Panc1 (cell line): ENCODE data around the gene ESF1. TPM values are rescaled to one million over a fixed set of nuclear protein-coding genes. Genes with fewer than 3 reads are reported as not detected.

Experiments
- ATAC-seq: fragments of 200-7000 bp; cut with Tn5 transposase; 2 replicates; pipeline ENCODE4 v1.9.1; 2020; ENCODE audit warnings: mild to moderate bottlenecking, moderate library complexity
- BruUV-seq: library from RNA; stranded (reverse); fragments of 400-500 nt; replicated peaks from 2 replicates; lab custom pipeline; 2021; lab: Mats Ljungman, UMichigan
- CTCF ChIA-PET: fragments of 300-600 bp; sonication (Branson Sonifier 250); formaldehyde crosslinking; loops from one replicate; lab custom pipeline; 2022; ENCODE audit warnings: antibody characterized with exemption; lab: Charles Lee
- POLR2A ChIA-PET: fragments of 300-600 bp; sonication (Branson Sonifier 250); formaldehyde crosslinking; loops from one replicate; lab custom pipeline; 2022; ENCODE audit warnings: antibody characterized with exemption; lab: Charles Lee
- DNase-seq: peaks from one replicate; pipeline ENCODE4 v3.0.0-alpha.2; 2010; ENCODE audit warnings: low read depth, low spot score
- H3K27ac ChIP-seq: 2 replicates; pipeline ENCODE4 v1.5.1; 2011; ENCODE audit warnings: mild to moderate bottlenecking, low read length, inconsistent platforms
- H3K27me3 ChIP-seq: fragments of 200-500 bp; sonication (Bioruptor generic); 2 replicates; pipeline ENCODE4 v1.6.0; 2014; ENCODE audit warnings: low read length, inconsistent platforms; ENCODE audit not compliant: control insufficient read depth, insufficient read depth
- H3K36me3 ChIP-seq: fragments of 200-500 bp; sonication (Bioruptor generic); 2 replicates; pipeline ENCODE4 v1.5.1; 2014; ENCODE audit warnings: inconsistent platforms, mild to moderate bottlenecking, low read length, moderate library complexity; ENCODE audit not compliant: control insufficient read depth, insufficient read depth
- H3K4me1 ChIP-seq: 2 replicates; pipeline ENCODE4 v1.5.1; 2011; ENCODE audit warnings: inconsistent platforms, mild to moderate bottlenecking, low read length, moderate library complexity; ENCODE audit not compliant: control insufficient read depth, insufficient read depth
- H3K4me3 ChIP-seq, 2 experiments: 2 replicates each; pipeline ENCODE4 v1.5.1; 2011 to 2012; ENCODE audit warnings: low read depth in 2 of 2, low read length in 2 of 2, mild to moderate bottlenecking in 2 of 2, inconsistent platforms in 1 of 2, moderate library complexity in 1 of 2
- H3K9me3 ChIP-seq: fragments of 200-500 bp; sonication (Bioruptor generic); 2 replicates; pipeline ENCODE4 v1.5.1; 2014; ENCODE audit warnings: low read depth, mild to moderate bottlenecking, inconsistent platforms, low read length, moderate library complexity; ENCODE audit not compliant: control insufficient read depth, insufficient read depth
- POLR2AphosphoS5 ChIP-seq: IDR thresholded peaks from 2 replicates; pipeline ENCODE4 v1.6.1; 2012; ENCODE audit warnings: mild to moderate bottlenecking, low read depth, low read length, moderate library complexity
- SIN3A ChIP-seq: IDR thresholded peaks from 2 replicates; pipeline ENCODE4 v1.6.1; 2012; ENCODE audit warnings: low read depth, mild to moderate bottlenecking, low read length, moderate library complexity, borderline replicate concordance; ENCODE audit not compliant: insufficient read depth
- TCF7L2 ChIP-seq: IDR thresholded peaks from 2 replicates; pipeline ENCODE4 v1.6.1; 2011; ENCODE audit warnings: mild to moderate bottlenecking, low read depth, low read length, inconsistent platforms
- in situ Hi-C: cut with HindIII; loops from 2 replicates; pipeline ENCODE4 v1.10.0; 2016; ENCODE audit warnings: low sequenced_read_pairs, low pct_unique_long_range_greater_than_20kb
- intact Hi-C: fragments of 100-400 bp; cut with micrococcal nuclease; formaldehyde crosslinking; loops from one replicate; pipeline ENCODE4 v1.10.0; 2022; ENCODE audit not compliant: unreplicated experiment
- total RNA-seq: library from RNA; stranded (reverse); gene quantifications from one replicate; pipeline ENCODE4 v1.2.1, GENCODE V29; 2021; ENCODE audit not compliant: unreplicated experiment
- TF ChIP-seq, protein P1 (sequence below), 2 experiments: IDR thresholded peaks; 2 replicates each; pipeline ENCODE4 v1.6.1; 2011 to 2012; ENCODE audit warnings: low read depth in 2 of 2, control low read depth in 1 of 2, low read length in 1 of 2, mild to moderate bottlenecking in 1 of 2, moderate library complexity in 1 of 2; ENCODE audit not compliant: insufficient read depth in 1 of 2
- TF ChIP-seq, protein P2 (sequence below): fragments of 450-650 bp; IDR thresholded peaks from 2 replicates; pipeline ENCODE4 v1.5.1; 2017; ENCODE audit warnings: mild to moderate bottlenecking

Gene ESF1
- total RNA-seq, 1 experiment from 2014 or later: 26.4 TPM

GRCh38 chr20:13800728-13801134, 16.0 kb upstream of the ESF1 start:
- CTCF ChIA-PET: no interaction called here
- H3K36me3 ChIP-seq: peaks cover 54% of the 10 kb centered on the region

GRCh38 chr20:13799974-13800373, 15.3 kb upstream of the ESF1 start:
- Histone ChIP-seq H3K9me3 (no peaks in the 10 kb centered on the region), H3K36me3 (peaks cover 59% of the 10 kb centered on the region), H3K27ac (peak overlapping the region; percentile 41), H3K27me3 (no peaks in the 10 kb centered on the region), H3K4me1 (no peaks in the 10 kb centered on the region; the same call in 1 of the 2 replicates), H3K4me3 (no peak overlapping the region)
- ChIA-PET CTCF (no interaction called here), POLR2A (no interaction called here)
- in situ Hi-C loops (no loop called here), intact Hi-C loops (no loop called here)
- DNase-seq: no peak
- no peak for ATAC-seq
- no TSS peak for BruUV-seq
- TF ChIP-seq POLR2AphosphoS5: no peak
- TF ChIP-seq, protein P1, sequence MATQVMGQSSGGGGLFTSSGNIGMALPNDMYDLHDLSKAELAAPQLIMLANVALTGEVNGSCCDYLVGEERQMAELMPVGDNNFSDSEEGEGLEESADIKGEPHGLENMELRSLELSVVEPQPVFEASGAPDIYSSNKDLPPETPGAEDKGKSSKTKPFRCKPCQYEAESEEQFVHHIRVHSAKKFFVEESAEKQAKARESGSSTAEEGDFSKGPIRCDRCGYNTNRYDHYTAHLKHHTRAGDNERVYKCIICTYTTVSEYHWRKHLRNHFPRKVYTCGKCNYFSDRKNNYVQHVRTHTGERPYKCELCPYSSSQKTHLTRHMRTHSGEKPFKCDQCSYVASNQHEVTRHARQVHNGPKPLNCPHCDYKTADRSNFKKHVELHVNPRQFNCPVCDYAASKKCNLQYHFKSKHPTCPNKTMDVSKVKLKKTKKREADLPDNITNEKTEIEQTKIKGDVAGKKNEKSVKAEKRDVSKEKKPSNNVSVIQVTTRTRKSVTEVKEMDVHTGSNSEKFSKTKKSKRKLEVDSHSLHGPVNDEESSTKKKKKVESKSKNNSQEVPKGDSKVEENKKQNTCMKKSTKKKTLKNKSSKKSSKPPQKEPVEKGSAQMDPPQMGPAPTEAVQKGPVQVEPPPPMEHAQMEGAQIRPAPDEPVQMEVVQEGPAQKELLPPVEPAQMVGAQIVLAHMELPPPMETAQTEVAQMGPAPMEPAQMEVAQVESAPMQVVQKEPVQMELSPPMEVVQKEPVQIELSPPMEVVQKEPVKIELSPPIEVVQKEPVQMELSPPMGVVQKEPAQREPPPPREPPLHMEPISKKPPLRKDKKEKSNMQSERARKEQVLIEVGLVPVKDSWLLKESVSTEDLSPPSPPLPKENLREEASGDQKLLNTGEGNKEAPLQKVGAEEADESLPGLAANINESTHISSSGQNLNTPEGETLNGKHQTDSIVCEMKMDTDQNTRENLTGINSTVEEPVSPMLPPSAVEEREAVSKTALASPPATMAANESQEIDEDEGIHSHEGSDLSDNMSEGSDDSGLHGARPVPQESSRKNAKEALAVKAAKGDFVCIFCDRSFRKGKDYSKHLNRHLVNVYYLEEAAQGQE (IDR thresholded peaks at IDR 0.05; ENCODE audit: insufficient read depth in 1 of 2, low read depth in 2 of 2, low read length in 1 of 2): no peak
- TF ChIP-seq SIN3A: no peak
- TF ChIP-seq TCF7L2: no peak
- TF ChIP-seq, protein P2, sequence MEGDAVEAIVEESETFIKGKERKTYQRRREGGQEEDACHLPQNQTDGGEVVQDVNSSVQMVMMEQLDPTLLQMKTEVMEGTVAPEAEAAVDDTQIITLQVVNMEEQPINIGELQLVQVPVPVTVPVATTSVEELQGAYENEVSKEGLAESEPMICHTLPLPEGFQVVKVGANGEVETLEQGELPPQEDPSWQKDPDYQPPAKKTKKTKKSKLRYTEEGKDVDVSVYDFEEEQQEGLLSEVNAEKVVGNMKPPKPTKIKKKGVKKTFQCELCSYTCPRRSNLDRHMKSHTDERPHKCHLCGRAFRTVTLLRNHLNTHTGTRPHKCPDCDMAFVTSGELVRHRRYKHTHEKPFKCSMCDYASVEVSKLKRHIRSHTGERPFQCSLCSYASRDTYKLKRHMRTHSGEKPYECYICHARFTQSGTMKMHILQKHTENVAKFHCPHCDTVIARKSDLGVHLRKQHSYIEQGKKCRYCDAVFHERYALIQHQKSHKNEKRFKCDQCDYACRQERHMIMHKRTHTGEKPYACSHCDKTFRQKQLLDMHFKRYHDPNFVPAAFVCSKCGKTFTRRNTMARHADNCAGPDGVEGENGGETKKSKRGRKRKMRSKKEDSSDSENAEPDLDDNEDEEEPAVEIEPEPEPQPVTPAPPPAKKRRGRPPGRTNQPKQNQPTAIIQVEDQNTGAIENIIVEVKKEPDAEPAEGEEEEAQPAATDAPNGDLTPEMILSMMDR: no peak

More at GRCh38 chr20:13800728-13801134, 16.0 kb upstream of the ESF1 start:
- in situ Hi-C loops: no loop called here
- peak; percentile 23; the same call in 1 of the 2 replicates for TF ChIP-seq POLR2AphosphoS5
- peak; percentile 71 for TF ChIP-seq TCF7L2
- TF ChIP-seq, protein P1 (IDR thresholded peaks at IDR 0.05; ENCODE audit: insufficient read depth in 1 of 2, low read depth in 2 of 2, low read length in 1 of 2): no peak
- peak; percentile 76 for ATAC-seq
- no peaks in the 10 kb centered on the region; the same call in 1 of the 2 replicates for H3K4me1 ChIP-seq
- intact Hi-C loops: no loop called here
- no TSS peak for BruUV-seq
- no peak overlapping the region for H3K4me3 ChIP-seq
- no peak for DNase-seq
- H3K27ac ChIP-seq: peak overlapping the region; percentile 32
- H3K27me3 ChIP-seq: no peaks in the 10 kb centered on the region
- H3K9me3 ChIP-seq: no peaks in the 10 kb centered on the region
- POLR2A ChIA-PET: no interaction called here
